ENCODE measurements around the gene APLNR. TPM values are rescaled to one million over a fixed set of nuclear protein-coding genes. Genes with fewer than 3 reads are reported as not detected.

The APLNR gene
- polyA plus RNA-seq, 1 donor from 2014 or later, result not detected

- no peaks in the 10 kb centered on the region for H3K4me1 Mint-ChIP-seq
- no peak overlapping the region for H3K4me3 Mint-ChIP-seq
- peaks cover 3 to 5% (median 4%) of the 10 kb centered on the region in 3 donors for H3K9me3 Mint-ChIP-seq
- peaks cover 2% of the 10 kb centered on the region for H3K36me3 Mint-ChIP-seq
- peaks cover 6% of the 10 kb centered on the region for H3K27me3 Mint-ChIP-seq
- H3K27ac Mint-ChIP-seq, result no peak overlapping the region
Observed at GRCh38 chr11:57191311-57192219, 45.5 kb downstream of the APLNR start.

DNA sequence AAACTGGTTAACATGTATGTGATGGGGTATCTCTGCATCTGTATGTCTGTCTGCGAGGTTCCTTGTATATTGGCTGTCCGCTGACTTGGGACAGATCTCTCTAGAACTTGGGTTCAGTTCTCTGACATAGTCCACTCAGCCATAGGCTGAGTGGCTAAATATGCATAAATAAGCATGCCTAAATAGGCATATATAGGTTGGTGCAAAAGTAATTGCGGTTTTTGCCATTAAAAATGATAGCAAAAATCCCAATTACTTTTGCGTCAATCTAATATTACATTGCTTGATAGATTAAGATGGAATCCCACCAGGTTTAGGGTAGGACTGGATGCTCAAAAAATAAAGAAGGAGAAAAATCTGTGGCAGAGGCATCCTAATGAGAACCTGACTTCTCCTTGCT is 46.5 kb downstream of the APLNR start:
- peaks cover 0 to 5% (median 4%) of the 10 kb centered on the region in 3 donors for H3K9me3 Mint-ChIP-seq
- no peak overlapping the region for H3K4me3 Mint-ChIP-seq
- no peak overlapping the region for H3K27ac Mint-ChIP-seq
- H3K36me3 Mint-ChIP-seq, result peaks cover 2% of the 10 kb centered on the region
- H3K27me3 Mint-ChIP-seq, result peaks cover 6% of the 10 kb centered on the region
- H3K4me1 Mint-ChIP-seq, result no peaks in the 10 kb centered on the region

Other genes starting within 250 kb of the APLNR start
- gene OR5AK2, start 248.3 kb downstream of the APLNR start, polyA plus RNA-seq, result not detected
- not detected for gene LRRC55, start 55.3 kb downstream of the APLNR start, polyA plus RNA-seq
- 5.5 TPM for gene TNKS1BP1, start 87.7 kb upstream of the APLNR start, polyA plus RNA-seq
- gene SSRP1, start 98.6 kb upstream of the APLNR start, polyA plus RNA-seq, result 34.0 TPM
- not detected for gene P2RX3, start 101.1 kb upstream of the APLNR start, polyA plus RNA-seq
- gene PRG3, start 143.9 kb upstream of the APLNR start, polyA plus RNA-seq, result not detected
- gene PRG2, start 153.4 kb upstream of the APLNR start, polyA plus RNA-seq, result not detected
- 15.8 TPM for gene SLC43A3, start 189.9 kb upstream of the APLNR start, polyA plus RNA-seq
- gene RTN4RL2, start 223.3 kb upstream of the APLNR start, polyA plus RNA-seq, result 0.14 TPM

Measured in IgD-negative memory B cell (primary cell).